GM12878 (cell line): ENCODE measurements around the gene PPIC.

ENCODE experiments used
- CHD4 ChIP-seq: fragments of 200-600 bp; sonication (generic); IDR thresholded peaks from 2 replicates; pipeline ENCODE4 v1.6.1; 2016; ENCODE audit warnings: mild to moderate bottlenecking
- CTCF ChIP-seq, 3 experiments: IDR thresholded peaks in 2 of 3; conservative IDR thresholded peaks in 1 of 3; 2 replicates each; pipeline ENCODE4 v1.5.1; 2011; ENCODE audit warnings: low read depth in 3 of 3, low read length in 3 of 3, mild to moderate bottlenecking in 3 of 3, control low read depth in 2 of 3, moderate library complexity in 2 of 3, inconsistent platforms in 1 of 3, mixed read lengths in 1 of 3; ENCODE audit not compliant: control insufficient read depth in 2 of 3, insufficient read depth in 1 of 3; ENCODE audit errors: extremely low read depth in 1 of 3
- POLR2A ChIP-seq: IDR thresholded peaks from 2 replicates; pipeline ENCODE4 v1.6.1; 2011; ENCODE audit warnings: low read depth, mild to moderate bottlenecking, low read length
- POLR2AphosphoS5 ChIP-seq: IDR thresholded peaks from 2 replicates; pipeline ENCODE4 v1.6.1; 2011; ENCODE audit warnings: mild to moderate bottlenecking, low read length, inconsistent platforms
- REST ChIP-seq: IDR thresholded peaks from 2 replicates; pipeline ENCODE4 v1.6.1; 2012; ENCODE audit warnings: mild to moderate bottlenecking, low read depth, low read length
- STAT1 ChIP-seq: fragments of 450-650 bp; conservative IDR thresholded peaks from 2 replicates; pipeline ENCODE4 v1.6.1; 2014; ENCODE audit warnings: antibody characterized with exemption, mild to moderate bottlenecking
- USF1 ChIP-seq: IDR thresholded peaks from 2 replicates; pipeline ENCODE4 v1.6.1; 2011; ENCODE audit warnings: borderline replicate concordance, low read depth, mild to moderate bottlenecking, moderate library complexity, mixed read lengths, low read length; ENCODE audit not compliant: insufficient read depth; ENCODE audit errors: extremely low read length

GRCh38 chr5:122978644-122979297 lies 57.8 kb downstream of the PPIC start:
- no peak for TF ChIP-seq STAT1
- no peak for TF ChIP-seq REST
- no peak for TF ChIP-seq POLR2A
- no peak for TF ChIP-seq POLR2AphosphoS5
- TF ChIP-seq CTCF (IDR thresholded peaks at IDR 0.05 in 2 of 3, conservative IDR thresholded peaks at IDR 0.05 in 1 of 3; ENCODE audit: control insufficient read depth in 2 of 3, extremely low read depth in 1 of 3, insufficient read depth in 1 of 3, low read depth in 3 of 3, low read length in 3 of 3): no peak
- TF ChIP-seq CHD4: no peak
- TF ChIP-seq USF1: no peak
